ENCODE data around the gene LPAR2.
"Not testable (repeated sequence)": the region's sequence is repeated elsewhere in the genome, so short reads cannot be mapped to it uniquely, and the experiment has no call there.

The LPAR2 gene

DNA sequence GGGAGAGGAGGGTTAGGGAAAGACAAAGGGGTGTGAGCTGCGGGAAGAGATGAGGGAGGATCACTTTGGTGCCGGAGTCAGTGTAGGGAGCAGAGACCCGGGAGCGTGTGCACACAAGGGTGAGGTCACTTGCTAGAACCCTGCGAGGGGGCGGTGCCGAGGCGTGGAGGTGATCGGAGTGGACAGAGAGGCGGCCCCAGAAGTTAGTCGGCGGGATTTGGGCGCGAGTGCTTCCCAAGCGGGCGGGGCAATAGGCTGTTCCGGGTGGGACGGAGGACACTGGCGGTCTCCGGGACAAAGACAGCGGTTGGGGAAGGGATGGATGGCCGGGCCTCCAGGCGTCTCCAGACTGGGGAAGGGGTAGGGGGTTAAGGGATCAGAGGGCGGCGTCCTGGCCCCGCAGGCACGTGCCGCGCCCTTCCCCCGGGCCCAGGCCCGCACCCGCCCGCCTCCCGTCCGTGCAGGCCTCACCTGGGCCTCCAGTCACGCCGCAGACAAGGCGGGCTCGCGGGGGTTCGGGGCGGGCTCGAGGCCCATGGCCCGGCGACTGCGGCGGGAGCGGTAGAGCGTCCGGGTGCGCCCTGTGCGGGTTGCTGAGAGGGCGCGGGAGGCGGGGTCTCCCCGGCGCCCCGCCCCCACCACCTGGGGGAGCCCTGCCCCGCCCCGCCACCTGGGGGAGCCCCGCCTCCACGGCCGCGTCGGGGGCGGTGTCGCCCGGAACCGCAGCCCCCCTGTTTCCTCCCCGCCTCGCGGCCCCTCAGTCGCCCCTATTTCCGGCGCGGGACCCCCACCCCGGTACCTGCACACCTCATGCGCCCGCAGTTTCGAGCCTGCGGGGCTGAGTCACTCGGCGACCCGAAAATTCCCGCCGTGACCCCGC, at the start of gene LPAR2:
TSS of gene LPAR2 (minus strand) at position 600 of the 880 bp plus-strand sequence. CDS start 945 bp downstream, outside the sequence.
- no peak for DNase-seq

DNA sequence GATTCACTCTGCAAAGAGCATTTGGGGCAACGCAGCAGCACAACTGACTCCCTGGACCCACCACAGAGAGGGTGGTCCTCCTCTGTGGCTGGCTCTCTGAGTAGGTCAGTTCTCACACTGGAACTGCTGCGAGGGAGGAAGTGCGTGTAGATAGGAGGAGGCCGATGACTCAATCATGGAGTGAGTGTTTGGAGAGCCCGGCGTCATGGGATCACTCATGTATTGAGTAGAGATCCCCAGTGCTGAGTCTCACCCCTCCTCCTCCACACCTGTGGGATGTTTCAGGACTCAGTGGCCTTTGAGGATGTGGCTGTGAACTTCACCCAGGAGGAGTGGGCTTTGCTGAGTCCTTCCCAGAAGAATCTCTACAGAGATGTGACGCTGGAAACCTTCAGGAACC, 49.6 kb upstream of the LPAR2 start:
- no peak for DNase-seq

DNA sequence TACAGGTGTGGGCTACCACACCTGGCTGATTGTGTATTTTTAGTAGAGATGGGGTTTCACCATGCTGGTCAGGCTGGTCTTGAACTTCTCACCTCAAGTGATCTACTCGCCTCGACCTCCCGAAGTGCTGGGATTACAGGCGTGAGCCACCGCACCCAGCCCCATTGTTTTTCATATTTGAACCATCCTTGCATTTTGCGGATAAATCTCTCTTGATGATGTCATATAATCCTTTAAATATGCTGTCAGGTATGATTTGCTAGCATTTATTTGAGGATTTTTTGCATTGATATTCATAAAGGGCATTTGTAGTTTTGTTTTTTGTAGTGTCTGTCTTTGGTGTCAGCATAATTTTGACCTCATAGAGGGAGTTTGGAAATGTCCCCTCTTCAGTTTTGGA, 46.3 kb upstream of the LPAR2 start:
- no peak for DNase-seq

DNA sequence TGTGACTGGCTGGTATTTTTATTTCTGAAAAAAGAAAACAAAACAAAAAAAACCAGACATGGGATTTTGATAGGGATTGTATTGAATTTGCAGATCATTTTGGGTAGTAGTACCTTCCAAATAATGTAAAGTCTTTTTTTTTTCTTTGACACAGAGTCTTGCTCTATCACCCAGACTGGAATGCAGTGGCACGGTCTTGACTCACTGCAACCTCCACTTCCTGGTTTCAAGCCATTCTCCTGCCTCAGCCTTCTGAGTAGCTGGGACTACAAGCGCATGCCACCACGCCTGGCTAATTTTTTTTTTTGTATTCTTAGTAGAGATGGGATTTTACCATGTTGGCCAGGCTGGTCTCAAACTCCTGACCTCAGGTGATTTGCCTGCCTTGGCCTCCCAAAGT, 44.8 kb upstream of the LPAR2 start:
- DNase-seq = no peak

DNA sequence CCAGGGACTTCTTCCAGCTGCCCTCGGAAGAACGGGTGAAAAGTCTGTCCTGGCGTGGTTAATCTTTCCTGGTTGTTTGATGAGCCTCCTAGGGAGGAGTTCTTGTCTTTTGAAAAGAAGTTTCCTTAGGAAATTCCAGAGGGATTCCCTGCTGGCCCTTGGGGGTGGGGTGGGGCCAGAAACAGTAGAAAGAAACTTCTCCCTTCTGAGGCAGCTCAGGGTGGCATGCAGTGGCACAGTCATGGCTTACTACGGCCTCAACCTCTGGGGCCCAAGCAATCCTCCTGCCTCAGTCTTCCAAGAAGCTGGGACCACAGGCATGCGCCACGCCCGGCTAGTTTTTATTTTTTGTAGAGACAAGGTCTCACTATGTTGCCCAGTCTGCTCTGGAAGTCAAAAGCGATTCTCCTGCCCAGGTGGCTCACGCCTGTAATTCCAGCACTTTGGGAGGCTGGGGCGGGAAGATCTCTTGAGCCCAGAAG, 42.1 kb upstream of the LPAR2 start:
- DNase-seq = no peak

DNA sequence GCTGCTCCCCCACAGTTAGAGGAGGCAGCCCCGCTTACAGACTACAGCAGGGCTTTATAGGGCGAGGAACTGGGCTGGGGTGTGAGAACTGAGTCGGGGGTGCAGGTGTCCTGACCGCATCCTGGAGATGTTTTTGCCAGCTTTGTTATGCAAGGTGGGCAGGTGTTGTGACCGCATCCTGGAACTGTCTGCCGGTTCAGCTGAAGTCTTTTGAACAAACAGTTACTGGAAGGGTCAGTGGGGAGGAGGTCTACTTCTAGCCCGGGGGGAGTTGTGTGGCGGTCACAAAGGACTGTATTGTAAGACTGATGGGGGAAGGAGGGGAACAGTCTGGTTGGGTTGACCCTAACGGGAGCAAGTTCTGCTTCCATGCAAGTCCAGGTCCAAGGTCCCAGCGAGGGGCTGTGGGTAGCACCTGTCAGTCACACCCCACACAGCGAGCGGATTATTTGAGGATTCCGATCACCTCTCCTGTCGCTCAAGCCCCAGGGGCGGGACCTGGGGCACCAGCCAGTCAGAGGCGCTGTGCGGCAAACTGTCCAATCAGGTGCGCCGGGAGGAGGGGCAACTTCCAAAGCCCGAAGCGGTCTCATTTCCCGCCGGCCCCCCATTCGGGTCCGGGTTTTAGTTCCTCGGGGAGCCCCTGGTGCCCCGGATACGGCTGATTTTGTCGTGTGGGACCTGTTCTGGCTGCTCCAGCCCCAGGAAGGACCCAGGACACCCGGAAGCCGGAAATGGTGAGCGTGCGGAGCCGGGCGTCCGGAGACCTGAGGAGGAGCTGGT, 40.4 kb upstream of the LPAR2 start, which contains the start of gene ZNF101:
TSS of gene ZNF101 (plus strand) at position 610 of the 783 bp plus-strand sequence. CDS start at position 735, 125 bp downstream.
- DNase-seq = peak; percentile 91

DNA sequence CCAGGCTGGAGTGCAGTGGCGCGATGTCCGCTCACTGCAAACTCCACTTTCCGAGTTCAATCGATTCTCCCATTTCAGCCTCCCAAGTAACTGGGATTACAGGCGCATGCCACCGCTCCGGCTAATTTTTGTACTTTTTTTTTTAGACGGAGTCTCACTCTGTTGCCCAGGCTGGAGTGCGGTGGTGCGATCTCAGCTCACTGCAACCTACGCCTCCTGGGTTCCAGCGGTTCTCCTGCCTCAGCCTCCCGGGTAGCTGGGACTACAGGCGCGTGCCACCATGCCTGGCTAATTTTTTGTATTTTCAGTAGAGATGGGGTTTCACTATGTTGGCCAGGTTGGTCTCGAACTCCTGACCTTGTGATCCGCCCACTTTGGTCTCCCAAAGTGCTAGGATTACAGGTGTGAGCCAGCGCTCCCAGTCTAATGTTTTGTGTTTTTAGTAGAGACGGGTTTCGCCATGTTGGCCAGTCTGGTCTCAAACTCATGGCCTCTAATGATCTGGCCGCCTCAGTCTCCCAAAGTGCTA, 37.5 kb upstream of the LPAR2 start:
- DNase-seq = not testable (repeated sequence)

DNA sequence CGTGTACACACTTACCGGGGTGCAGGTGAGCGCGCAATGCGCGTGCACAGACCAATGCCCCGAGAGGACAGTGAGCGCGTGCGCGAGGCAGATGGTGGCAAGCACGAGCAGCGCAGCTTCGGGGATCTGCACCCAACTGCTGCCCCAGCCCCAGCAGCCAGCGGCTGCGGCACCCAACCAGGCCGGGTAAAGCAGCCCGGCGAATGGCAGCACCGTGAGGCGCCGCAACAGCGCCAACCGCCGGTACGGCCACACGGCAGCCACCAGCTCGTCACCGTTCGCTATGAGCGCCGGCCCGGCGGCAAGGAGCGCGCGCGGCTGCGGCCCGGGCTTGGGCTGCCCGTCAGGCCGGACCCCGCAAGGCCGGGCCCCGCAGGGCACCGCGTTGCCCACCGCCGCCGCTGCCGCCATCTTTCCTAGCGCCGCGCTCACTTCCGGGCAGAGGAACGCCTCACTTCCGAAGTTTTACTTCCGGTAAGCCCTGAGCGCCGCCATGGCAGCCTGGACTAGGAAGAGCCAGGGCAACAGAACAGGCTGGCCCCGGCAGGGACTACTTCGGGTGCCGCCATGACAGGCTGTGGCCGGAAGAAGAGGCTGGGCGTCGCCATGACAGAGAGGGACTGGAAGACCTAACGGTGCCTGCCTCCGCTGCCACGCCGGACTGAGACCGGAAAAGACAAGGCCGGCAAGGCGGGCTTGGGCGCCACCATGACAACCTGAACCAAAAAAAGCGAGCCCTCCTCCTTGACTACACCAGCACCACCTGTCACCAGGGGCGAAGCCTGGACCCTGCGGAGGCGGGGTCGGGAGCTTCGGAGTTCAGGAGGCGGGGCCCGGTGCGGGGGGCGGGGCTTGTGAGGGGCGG, 35.5 kb upstream of the LPAR2 start, which contains the start of gene ATP13A1:
TSS of gene ATP13A1 (minus strand) at position 421 of the 865 bp plus-strand sequence. CDS start at position 411, 10 bp downstream.
- DNase-seq = peak; percentile 98

DNA sequence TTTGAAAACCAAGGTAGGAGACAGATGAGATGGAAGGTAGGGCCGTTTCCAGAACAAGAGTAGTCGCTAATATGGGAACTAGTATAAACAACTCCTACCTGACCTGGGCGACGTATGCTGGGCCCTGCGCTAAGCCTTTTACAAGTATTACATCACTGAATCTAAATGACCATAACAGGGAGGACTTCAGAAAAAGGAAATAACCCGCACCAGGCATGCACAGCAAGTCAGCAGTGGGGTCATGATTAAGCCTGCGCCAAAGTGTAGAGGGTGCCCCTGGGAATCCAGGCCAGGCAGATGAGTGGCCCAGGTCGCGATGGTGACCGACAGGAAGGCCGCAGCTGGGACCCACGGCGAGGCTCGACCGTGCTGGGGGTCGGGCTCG, 34.8 kb upstream of the LPAR2 start:
- no peak for DNase-seq

DNA sequence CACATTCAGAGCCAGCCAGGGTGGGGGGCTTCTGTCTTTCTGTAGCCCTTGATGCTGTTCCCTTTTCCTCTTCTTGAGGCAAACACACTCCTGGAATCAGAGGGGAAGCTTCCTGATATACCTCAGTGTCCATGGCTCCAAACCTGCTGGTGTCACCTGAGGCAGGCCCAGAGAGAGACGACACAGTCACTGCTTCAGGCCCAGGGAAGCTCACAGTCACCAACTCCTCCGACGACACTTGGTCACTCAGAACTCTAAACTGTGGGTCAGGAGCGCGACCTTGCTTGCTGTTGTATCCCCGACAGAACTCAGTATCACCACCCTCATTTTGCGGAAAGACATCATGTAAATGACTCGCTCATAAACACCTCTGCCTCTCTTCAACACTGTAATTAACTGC, 34.3 kb upstream of the LPAR2 start:
- DNase-seq = no peak

DNA sequence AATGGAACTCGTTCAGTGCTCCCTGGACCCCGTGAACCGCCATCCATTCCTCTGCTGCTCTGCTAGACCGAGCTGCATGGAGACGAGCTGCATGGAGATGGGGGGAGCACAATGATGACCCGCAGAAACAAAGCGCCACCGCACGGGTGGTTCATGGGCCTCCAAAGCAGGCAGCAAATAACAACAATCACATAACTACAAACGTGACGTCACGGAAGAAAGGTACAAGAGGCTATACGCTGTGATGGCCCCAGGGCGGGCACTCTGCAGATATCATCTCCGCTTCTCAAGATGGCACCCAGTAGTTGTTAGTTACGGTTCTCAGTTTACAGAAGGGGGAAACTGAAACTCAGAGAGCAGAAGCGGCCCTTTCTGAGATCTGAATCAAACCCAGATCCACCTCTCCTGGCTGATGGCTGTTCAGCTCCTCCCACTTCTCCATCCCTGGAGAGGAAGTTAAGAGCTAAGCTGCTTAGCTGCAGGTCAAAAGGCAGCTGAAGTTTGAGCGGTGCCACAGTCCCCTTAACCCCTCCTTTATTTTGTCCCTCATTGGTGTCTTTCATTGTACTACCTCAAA, 33.7 kb upstream of the LPAR2 start:
- DNase-seq = no peak

DNA sequence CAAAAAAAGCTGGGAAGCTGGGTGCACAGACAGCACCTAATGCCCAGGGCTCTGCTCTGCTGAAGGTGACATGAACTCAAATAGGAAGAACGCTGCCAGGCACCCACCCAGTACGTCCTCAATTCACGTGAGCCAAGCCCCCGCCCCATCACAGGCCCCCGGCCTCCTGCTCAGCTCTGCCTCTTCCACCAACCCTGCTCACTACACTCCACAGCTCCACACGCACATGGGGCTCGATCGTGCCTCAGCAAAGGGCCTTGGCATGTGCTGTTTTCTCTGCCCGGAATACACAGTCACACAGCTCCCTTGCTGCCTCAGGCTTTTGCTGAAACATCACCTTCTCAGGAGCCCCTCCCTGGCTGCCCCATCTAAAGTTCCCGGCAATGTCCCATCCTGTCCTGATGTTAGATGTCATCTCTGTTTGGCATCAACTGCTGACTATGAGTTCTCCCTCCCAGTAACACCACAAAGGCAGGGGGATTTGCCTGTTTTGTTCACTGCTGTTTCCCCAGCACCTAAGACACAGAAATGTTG, 33.2 kb upstream of the LPAR2 start:
- no peak for DNase-seq

DNA sequence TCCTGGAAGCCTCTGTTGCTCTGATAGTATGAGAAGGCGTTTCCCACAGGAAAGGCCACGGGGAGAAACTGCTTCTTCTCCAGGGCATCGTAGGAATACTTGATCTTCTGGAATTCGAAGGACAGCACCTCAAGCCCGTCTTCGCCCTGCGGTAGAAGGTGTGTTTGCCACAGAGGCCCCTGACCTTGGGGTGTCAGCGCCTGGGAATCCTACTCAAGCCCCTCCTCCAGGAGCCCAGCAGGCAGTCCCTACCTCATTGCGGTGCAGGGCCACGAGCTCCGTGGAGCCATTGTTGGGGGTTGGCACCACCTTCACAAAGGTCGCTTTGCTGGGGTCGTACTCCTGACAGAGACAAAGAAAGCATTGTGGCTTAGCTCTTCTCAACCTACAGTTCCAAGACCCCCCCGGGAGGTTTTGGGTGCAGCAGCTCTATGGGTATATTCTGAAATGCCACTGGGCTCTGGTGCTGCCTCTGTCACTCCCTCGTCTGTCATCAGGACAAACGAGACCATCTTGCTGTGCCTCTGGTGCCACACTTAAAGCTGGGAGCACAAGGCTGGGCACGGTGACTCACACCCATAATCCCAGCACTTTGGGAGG, 31.7 kb upstream of the LPAR2 start:
- DNase-seq = no peak

DNA sequence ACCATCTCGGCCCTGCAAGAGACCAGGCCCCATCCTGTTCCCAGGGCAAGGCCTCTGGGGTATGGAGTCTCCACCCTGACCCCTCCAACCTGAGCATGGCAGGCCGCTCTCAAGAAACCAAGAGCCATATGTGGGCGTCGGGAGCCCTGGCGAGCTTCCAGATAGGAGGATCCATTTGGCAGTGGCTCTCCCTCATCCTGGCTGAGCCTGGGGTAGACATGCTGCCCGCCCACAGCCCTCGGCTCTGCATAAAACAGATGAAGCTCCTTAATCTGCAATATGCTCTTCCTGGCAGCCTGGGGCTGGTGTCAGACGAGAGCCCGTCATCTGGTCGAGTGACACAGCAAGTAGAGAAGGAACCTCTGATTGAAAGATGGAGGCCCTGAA, 29.4 kb upstream of the LPAR2 start:
- DNase-seq = no peak

DNA sequence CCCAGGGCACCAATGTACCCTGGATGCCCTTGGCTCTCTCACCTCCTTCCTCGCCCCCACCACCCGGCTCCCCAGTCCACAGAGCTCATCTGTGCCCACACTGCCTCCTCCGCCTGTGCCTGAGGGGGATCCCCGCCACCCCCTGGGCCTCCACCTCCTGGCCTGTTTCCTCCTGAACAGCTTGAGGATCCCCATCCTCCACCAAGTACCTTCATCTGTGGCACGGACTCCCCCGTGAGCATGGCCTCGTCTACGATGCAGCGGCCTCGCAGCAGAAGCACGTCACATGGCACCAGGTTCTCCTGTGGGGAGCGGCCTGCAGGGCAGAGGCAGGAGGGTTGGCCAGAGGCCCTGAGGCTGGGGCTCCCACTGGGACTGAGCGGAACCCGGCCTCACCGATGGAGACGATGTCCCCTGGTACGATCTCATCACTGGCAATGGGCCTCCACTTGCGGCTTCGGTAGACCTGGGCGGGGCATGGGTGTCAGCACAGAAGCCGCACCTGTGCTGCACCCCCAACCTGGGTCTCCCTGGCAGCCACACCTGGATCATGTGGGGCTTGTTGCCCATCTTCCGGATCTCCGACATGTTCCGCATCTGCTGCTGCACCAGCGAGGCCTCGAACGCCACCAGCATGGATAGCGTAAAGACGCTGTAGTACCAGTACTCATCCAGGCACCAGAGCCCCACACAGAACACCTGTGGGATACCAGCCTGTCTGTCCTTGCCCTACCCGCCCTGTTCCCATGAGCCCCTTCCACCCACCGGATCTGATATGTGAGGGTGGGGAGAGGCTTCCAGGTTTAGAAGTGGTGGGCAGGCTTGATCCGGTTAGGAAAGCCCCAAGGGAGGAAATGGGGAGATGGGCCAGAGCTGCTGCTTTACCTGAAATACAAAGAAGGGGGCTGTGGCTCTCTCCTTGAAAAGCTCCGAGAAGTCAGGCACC, 28.7 kb upstream of the LPAR2 start:
- no peak for DNase-seq

DNA sequence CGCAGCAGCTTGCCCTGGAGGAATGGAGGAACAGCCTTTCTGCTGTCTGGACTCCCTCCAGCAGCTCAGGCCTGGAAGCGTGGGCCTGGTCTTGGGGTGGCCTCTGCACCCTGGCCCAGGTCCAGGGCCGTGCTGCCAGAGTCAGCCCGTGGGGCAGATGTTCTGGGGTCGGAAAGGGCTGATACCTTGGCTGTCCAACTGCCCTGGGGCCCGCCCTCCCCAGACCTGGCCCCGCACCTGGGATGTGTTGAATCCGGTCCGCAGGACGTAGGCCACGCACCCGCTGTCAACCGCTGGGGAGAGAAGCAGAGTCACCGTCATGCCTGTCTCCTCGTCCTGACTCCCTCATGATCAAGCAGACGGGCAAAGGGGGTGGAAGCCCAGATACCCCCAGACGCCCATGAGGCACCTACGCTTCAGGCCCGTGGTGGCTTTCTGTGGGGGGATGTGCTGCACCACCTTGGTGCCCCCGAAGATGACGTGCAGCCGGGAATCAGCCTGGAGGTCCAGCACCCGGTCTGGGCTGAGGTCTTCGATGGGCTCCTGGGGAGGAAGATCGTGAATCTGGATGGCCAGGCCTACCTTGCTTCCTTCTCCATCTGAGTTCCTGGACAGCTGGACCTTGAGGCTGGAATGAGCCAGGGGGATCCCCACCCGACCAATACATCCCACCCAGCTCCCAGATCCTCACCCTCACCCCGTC, 27.8 kb upstream of the LPAR2 start:
- no peak for DNase-seq

DNA sequence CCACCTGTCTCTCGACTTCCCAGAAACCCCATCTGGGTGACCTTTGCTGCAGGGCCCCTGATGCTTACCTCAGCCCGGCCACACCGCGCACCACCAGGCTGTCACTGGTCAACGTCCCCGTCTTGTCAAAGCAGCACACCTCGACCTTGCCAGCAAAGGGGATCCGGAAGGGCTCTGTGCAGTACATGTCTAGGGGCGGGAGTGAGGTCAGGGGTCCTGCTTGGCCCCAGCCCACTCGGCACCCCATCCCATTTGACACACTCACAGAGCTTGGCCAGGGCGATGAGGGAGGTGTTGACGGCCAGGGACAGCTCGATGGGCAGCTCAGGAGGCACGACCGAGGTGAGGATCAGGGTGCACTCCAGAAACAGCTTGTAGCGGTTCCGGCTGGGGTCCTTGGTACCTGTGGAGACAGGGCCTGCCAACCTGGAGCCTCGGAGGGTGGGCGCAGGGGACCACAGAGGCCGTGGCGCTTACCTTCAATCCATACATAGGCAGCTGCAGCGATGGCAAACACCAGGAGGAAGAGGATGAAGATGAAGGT, 27.1 kb upstream of the LPAR2 start:
- DNase-seq = no peak

DNA sequence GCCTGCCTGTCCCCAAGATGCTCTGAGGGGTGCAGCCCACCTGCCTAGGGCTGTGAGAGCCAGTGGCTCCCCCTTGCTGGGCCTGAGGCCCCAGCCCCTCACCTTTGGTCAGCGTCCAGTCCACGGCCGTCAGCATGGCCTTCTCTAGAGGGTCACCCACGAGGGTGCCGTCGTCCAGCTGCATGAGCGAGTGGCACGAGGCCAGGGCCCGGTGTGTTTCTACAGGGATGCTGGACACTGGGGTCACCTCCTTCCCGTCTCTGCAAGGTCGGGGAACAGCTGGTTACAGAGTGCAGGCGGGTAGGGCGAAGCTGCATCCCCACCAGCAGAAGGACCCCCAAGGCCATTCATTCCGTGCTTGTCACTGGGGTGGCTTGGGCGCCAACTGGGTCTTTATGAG, 26.4 kb upstream of the LPAR2 start:
- no peak for DNase-seq

DNA sequence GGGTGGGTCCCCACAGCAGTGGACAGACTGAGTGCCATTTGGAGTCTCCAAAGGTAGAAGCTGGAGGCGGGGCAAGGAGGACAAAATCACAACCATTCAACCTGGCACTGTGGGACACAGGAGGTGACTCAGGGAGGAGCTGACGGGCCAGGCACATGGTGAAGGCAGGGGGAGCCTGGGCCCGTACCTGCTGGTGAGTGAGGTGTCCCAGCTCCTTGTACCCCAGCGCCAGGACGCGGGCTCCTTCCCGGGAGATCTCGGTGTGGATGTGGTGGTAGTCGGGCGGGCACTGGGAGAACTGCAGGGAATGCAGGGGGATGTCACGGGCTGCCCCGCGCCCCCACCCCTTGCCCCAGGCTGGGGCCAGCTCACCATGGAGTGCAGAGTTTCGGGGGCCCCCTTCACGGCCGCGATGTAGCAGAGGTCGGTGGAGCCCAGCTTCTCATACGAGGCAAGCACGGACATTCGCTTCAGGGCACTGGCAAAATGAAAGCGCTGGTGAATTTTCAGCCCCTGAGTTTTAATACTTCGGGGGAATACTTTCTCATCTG, 25.7 kb upstream of the LPAR2 start:
- DNase-seq = no peak

All from HCEC 1CT (cell line).